GM10266 (cell line): ENCODE results near the gene LIMK2.

Experiments used
- DNase-seq: peaks from one replicate; pipeline ENCODE4 v3.0.0; 2012; ENCODE audit errors: extremely low spot score
- CTCF ChIP-seq: IDR thresholded peaks from 2 replicates; pipeline ENCODE4 v1.5.1; 2012; ENCODE audit warnings: mild to moderate bottlenecking, low read depth; ENCODE audit not compliant: control insufficient read depth, insufficient read depth; ENCODE audit errors: missing control alignments

LIMK2 gene

GRCh38 chr22:31284281-31285155 lies 72.4 kb downstream of the LIMK2 start:
- no peak for DNase-seq
- no peak for TF ChIP-seq CTCF

- TF ChIP-seq CTCF = no peak
- peak; percentile 52 for DNase-seq
These were observed 74.5 kb downstream of the LIMK2 start for GRCh38 chr22:31286360-31287255.

- DNase-seq = peak; percentile 32
- no peak for TF ChIP-seq CTCF
These were observed 75.9 kb downstream of the LIMK2 start for GRCh38 chr22:31287818-31288495.

GRCh38 chr22:31288496-31289240 lies 76.6 kb downstream of the LIMK2 start:
- TF ChIP-seq CTCF = no peak

GRCh38 chr22:31289344-31289743 lies 77.2 kb downstream of the LIMK2 start:
- no peak for TF ChIP-seq CTCF
- no peak for DNase-seq

More at GRCh38 chr22:31288496-31289240, 76.6 kb downstream of the LIMK2 start:
- no peak for DNase-seq

GRCh38 chr22:31290494-31291471 lies 78.7 kb downstream of the LIMK2 start:
- no peak for TF ChIP-seq CTCF
- peak; percentile 96 for DNase-seq
